GM19351 (cell line): ENCODE measurements around the gene ACOT13.
"Not testable (repeated sequence)": the region's sequence is repeated elsewhere in the genome, so short reads cannot be mapped to it uniquely, and the experiment has no call there.

Experiments
- ATAC-seq: cut with Tn5 transposase; IDR thresholded peaks from one replicate; pipeline ENCODE4 v1.9.1; 2021; ENCODE audit warnings: mild to moderate bottlenecking, moderate library complexity; ENCODE audit not compliant: unreplicated experiment

ACOT13 gene

DNA sequence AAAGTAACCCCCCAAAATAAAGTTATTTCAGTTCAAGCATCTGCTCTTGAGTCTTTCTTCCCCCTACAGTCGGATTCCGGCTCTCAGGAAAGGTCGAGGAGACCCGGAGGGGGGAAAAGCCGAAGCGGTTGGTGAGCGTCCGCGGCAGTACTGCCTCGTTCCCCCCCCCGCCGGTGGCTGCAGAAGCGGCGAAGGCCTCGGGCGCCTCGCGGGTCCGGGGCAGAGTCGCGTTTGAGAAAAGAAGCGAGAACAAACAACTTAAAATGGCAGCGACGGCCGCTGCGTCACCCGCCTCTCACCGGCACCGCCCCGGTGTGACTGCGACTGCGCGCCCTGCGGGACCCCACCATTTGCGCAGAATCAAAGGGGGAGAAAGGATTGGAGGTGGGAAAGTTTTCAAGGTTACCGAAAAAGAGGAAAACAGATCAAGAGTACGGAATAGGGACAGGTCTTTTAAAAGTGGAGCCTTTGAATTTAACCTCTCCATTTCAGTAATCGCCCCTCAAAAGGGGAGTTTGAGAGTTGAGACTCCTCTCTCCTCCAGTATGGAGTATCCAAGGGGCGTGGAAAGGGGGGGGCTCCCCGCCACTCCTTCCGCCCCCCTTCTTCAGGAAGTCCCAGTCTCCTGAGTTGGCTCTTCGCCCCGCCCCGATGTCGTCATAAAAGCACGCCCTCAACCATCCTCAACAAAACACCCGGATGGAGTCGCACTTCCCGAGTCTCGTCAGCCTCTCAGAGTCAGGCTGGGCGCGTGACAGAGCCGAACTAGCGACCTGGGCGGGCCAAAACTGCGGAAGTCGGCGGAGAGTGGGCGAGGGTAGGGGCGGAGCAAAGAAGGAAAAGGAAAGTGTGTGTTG is 54.0 kb downstream of the ACOT13 start:
- peak; percentile 85 for ATAC-seq

DNA sequence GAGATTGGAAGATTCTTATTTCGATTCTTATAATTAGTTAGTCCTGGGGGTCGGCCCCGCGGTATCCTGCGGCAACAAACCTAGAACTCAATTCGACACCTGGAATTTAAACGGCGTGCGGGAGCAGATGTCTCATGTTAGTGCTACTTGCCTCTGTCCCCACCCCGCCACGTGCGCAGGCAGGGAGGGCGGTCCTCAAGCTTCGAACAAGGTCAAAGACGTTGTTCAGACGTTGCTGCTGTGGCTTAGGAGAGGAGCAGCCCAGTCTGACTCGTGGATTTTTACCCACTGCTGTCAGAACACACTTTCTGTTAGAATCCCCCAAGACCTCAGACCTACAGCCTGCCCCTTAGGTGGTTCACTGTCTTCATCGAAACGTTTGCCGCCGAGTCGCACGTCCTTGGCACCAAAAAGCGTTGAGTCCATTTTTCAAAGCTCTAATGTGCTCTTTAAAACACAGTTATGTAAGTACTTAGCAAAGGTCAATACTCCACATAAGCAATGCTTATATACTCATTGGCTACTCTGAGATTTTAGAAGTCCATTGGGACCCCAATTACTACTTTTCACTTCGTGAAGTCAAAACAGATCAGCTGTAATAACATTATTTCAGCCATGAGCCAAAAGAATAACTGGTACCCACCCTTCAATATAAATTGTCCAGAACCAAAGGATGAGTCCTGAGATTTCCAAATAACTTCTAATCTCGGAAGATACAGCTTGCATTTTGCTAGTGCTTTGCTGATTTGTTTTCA is 54.8 kb downstream of the ACOT13 start:
- ATAC-seq, result peak; percentile 55

DNA sequence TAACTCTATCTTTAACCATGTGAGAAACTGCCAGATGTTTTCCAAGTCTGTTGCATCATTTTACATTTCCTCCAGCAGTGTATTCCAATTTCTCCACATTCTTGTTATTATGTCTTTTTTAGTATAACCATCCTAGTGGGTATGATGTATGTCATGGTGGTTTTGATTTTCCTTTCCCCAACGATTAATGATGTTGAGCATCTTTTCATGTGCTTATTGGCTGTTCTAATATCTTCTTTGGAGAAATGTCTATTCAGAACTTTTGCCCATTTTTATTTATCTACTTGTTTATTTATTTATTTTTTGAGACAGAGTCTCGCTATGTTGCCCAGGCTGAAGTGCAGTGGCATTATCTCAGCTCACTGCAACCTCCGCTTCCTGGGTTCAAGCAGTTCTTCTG is 56.4 kb downstream of the ACOT13 start:
- no peak for ATAC-seq

DNA sequence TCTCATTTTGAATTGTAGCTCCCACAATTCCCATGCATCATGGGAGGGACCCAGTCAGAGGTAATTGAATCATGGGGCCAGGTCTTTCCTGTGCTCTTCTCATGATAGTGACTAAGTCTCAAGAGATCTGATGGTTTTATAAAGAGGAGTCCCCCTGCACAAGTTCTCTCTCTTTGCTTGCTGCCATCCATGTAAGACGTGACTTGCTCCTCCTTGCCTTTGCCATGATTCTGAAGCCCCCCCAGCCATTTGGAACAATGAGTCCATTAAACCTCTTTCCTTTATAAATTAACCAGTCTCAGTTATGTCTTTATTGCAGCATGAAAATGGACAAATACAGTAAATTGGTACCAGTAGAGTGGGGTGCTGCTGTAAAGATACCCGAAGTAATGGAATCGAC is 63.8 kb downstream of the ACOT13 start:
- not testable (repeated sequence) for ATAC-seq

DNA sequence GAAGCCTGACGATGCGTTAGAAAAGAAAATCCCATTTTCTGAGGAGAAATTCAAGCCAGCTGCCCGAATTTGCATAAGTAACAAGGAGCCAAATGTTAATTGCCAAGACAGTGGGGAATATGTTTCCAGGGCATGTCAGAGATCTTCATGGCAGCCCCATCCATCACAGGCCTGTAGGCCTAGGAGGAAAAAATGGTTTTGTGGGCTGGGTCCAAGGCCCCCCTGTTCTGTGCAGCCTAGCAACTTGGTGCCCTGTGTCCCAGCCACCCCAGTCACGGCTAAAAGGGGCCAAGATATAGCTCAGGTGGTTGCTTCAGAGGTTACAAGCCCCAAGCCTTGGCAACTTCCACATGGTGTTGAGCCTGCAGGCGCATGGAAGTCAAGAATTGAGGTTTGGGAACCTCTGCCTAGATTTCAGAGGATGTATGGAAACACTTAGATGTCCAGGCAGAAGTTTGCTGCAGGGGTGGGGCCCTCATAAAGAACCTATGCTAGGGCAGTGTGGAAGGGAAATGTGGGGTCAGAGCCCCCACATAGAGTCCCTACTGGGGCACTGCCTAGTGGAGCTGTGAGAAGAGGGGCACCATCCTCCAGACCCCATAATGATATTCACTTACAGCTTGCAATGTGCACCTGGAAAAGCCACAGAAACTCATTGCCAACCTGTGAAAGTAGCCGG is 64.7 kb downstream of the ACOT13 start:
- not testable (repeated sequence) for ATAC-seq

DNA sequence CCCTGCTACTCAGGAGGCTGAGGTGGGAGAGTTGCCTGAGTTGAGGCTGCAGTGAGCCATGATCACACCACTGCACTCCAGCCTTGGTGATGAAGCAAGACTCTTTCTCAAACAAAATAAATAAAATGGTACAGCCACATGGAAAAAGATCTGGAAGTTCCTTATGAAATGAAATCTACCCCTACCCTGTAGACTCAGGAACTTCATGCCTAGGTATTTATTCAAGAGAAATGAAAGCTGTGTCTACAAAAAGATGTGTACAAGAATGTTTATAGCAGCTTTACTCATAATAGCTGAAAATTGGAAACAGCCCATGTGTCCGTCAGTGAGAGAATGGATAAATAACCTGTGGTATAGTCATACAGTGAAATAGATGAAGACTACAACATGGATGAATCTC is 67.3 kb downstream of the ACOT13 start:
- ATAC-seq, result no peak

DNA sequence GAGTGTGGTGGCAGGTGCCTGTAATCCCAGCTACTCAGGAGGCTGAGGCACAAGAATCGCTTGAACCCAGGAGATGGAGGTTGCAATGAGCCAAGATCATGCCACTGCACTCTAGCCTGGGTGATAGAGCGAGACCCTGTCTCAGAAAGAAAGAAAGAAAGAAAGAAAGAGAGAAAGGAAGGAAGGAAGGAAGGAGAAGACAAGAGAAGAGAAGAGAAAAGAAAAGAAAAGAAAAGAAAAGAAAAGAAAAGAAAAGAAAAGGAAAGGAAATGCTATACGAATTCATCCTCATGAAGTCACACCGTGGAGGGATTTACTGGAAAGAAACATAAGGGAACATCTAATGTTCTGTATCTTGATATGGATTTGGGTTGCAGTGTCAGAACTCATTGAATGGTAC is 67.8 kb downstream of the ACOT13 start:
- not testable (repeated sequence) for ATAC-seq

DNA sequence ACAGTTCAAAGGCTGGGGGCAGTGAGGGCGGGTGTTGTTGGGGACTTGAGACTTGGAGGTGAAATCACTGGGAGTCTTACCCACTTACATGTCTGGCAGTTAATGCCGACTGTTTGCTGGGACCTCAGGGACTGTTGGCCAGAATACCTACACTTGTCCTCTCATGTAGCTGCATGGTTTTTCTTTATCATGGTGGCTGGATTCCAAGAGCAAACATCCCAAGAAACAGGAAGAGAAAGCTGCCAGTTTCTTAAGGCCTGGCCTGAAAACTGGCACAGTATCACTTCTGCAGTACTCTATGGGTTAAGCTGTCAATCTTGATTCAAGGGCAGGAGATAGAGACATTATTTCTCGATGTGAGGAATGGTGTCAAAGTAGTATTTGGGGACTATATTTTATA is 71.9 kb downstream of the ACOT13 start:
- no peak for ATAC-seq

DNA sequence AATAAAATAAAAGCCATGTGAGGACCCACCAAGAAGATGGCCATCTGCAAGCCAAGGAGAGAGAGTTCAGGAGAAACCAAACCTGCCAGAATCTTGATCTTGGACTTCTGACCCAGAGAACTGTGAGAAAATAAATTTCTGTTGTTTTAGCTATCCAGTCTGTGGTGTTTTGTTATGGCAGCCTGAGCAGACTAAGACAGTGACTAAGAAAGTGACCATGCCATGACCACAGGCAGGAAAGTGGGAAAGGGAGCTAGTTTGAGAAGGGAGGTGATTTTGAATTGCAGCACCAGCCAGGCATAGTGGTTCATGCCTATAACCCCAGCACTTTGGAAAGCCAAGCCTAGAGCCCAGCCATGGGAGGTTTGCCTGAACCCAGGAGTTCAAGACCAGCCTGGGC is 74.0 kb downstream of the ACOT13 start:
- ATAC-seq, result no peak

DNA sequence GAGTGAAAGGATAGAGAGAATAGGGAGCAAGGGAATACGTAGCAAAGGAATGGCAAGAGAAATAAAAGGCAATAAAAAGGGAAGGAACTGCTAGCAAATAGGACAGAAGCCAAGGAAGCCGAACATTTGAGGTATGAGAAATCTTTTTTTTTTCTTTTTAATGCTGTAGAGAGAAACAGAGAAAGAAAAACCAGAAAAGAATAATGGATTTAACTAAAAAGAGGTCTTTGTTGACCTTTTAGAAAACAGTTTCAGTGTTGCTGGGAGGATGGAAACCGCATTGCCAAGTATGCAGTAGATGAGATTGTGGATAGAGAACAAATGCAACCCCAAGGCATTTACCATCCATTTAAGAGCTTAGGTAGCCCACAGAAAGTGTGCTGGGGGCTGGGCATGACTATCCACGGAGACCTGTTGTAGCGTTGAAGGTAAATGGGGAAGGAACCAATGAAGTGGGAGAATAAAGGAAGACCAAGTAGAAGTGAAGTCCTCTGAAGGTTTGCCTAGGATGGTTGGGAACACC is 75.4 kb downstream of the ACOT13 start:
- ATAC-seq, result no peak

DNA sequence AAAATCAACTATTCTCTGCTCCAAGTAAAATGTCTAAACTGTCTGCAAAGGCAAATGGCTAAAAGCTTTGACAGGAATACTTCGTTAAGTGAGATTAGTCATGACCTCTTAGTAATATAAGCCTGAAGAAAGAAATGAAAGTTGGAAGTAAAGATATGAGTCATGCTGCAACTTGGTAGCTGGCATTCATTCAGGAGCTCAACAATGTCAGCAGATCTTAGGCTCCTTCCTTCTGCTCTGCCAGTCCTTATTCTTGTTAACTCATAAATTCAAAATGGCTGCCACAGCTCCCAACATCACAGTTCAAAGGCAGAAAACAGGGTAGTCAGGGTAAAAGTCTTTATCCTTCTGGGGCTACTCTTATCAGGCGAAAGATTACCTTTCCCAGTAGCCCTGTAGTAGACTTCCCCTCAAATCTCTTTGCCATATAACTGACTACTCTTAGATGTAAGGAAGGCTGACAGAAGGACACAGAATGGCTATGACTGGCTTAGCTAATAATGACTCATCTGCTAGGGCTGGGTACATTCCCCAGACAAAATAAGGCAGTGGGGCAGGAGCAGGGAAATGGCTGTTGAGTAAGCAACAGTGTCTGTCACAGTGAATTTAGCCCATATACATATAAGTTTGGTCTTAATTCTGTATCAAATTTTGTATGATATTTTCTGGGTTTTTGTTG is 76.5 kb downstream of the ACOT13 start:
- peak; percentile 80 for ATAC-seq

DNA sequence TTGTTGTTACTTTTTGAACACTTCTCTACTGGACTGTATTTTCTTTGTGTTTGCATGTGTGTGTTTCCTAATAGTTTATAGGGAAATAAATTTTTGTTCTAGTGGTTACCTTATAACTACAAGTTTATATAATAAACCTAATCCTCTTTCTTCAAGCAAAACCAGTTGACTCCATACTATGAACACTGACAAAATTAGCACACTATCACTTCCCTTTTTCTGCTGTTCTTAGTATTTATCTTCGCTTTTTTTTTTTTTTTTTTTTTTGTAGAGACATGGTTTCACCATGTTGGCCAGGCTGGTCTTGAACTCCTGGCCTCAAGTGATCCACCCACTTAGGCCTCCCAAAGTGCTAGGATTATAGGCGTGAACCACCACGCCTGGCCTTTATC is 77.1 kb downstream of the ACOT13 start:
- ATAC-seq, result peak; percentile 47

DNA sequence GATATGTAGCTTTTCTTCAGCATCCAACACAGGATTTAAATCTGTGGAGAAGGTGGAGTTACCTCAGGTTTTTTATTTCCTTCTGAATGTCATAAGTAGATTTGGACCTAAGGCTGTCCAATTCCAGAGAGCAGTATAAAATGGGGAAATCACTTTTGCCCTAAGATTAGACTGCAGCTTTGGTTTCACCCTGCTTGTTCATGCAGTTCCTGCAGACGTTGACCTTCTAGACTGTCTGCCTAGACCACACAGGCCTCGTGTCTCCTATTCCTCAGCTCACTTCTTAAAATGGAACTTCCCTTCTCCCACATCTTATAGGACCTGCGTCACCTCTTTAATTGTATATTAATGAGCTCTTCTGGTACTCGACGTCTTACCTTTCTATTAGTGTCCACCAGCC is 78.0 kb downstream of the ACOT13 start:
- no peak for ATAC-seq

DNA sequence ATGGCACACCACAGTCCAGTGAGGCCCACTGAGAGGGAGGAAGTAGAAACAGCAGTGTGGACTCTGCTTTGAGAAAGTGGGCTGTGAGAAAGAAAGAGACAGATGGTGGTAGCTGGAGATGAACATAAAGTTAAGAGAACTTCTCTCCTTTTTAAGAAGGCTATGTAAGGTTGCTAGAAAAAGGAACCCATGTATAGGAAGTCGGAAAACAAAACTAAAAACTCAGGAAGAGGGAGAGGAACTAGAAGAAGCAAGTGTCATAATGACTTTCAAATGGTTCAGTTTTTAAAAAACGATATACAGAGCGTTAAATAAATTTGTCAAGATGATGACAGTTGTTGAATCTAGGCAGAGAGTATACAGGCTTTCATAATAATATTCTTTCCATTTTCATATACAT is 82.4 kb downstream of the ACOT13 start:
- no peak for ATAC-seq

DNA sequence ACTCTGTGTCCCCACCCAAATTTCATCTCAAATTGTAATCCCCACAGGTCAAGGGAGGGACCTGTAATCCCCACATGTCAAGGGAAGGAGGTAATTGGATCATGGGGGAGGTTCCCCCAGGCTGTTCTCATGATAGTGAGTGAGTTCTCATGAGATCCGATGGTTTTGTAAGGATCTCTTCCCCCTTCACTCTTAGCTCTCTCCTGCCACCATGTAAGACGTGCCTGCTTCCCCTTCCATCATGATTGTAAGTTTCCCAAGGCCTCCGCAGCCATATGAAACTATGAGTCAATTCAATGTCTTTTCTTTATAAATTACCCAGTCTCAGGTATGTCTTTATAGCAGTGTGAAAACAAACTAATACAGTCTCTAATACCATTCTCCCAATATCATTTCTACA is 84.0 kb downstream of the ACOT13 start:
- ATAC-seq, result not testable (repeated sequence)

DNA sequence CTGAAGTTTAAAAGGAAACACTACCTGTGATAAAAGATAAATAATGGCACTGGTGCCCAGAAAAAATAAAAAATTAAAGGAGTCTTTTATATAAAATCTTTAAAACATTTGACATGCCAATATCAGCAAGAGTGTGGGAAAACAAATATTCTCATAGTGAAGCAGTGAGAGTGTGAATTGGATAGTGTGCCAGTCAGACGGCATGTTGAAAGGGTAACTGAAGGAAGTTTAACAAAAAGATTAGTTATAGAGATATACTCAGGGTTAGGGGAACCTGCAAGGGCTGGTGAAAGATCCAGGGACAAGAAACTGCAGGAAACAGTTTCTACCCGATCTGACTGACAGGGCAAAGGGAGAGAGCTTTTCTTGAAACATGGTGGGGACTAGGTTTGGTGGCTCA is 85.6 kb downstream of the ACOT13 start:
- no peak for ATAC-seq

DNA sequence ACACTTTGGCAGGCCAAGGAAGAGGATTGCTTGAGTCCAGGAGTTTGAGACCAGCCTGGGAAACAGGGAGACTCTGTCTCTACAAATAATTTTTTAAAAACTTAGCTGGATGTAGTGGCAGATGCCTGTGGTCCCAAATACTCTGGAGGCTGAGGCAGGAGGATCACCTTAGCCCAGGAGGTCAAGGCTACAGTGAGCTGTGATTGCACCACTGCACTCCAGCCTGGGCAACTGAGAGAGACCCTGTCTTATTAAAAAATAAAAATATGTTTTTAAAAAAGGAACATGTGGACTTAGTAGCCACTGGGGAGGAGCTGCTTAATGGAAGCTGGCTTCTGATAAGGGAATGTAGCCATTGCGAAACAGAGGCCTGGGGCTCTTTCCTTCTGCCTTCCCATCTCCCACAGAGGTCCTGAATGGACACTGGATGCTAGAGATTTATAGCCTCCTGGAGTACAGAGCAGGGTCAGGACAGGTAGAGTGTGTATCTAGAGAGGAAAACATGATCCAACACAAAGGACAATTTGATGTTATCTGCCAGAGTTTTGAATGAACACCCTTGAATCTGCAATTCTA is 86.1 kb downstream of the ACOT13 start:
- no peak for ATAC-seq

DNA sequence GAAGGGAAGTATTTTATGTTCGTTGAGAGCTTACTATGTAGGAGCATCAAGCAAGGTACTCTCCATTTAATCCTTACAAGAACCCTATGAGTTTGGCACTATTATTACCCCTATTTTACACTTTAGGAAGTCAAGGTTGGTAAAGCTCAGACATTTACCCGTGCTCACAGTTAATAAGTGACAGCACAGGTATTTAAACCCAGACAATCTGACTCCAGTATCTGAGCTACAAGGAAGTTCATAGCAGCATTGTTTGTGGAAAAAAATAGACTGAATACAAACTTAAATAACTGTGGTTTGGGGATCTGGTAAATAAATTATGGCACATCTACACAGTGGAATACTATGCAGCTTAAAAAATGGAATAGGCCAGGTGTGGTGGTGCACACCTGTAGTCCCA is 86.7 kb downstream of the ACOT13 start:
- ATAC-seq, result no peak

DNA sequence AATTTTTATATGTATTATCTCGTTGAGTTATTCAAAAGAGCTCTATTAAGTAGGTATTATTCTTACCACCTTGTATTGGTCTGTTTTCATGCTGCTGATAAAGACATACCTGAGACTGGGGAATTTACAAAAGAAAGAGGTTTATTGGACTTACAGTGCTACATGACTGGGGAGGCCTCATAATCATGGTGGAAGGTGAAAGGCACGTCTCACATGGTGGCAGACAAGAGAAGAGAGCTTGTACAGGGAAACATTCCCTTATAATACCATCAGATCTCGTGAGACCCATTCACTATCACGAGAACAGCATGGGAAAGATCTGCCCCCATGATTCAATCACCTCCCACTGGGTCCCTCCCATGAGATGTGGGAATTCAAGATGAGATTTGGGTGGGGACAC is 87.5 kb downstream of the ACOT13 start:
- not testable (repeated sequence) for ATAC-seq
